ENCODE measurements around the gene HPSE2.

The HPSE2 gene

GRCh38 chr10:98795467-98795866, 440.2 kb downstream of the HPSE2 start:
- DNase-seq (ENCODE audit: low spot score): no peak
- Mint-ChIP-seq H3K27ac (no peak overlapping the region), H3K4me1 (ENCODE audit: low read depth) (no peaks in the 10 kb centered on the region), H3K4me3 (no peak overlapping the region), H3K27me3 (ENCODE audit: low read depth) (no peaks in the 10 kb centered on the region), H3K36me3 (ENCODE audit: low read depth) (no peaks in the 10 kb centered on the region), H3K9me3 (no peaks in the 10 kb centered on the region)

DNA sequence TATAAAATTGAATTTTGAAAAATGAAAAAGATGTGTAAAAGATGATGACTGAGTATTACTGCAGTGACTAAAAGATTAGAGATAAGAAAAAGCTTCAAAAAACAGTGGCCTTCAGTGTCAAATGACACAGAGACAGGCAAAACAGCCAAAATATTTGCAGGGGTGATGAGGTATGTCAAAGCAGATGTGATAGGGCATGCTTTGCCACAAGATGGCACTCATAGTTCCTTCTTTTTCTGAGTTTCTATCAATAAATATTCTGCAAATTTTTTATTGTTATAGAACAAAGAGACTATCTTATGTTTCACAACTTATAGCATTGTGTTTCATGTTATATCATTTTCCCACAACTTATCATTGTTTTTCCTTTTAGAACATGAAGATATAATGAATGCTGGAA, 444.8 kb downstream of the HPSE2 start:
- no peaks in the 10 kb centered on the region for H3K36me3 Mint-ChIP-seq (ENCODE audit: low read depth)
- H3K27ac Mint-ChIP-seq: no peak overlapping the region
- no peak overlapping the region for H3K4me3 Mint-ChIP-seq
- H3K9me3 Mint-ChIP-seq: no peaks in the 10 kb centered on the region
- H3K4me1 Mint-ChIP-seq (ENCODE audit: low read depth): no peaks in the 10 kb centered on the region
- DNase-seq (ENCODE audit: low spot score): no peak
- H3K27me3 Mint-ChIP-seq (ENCODE audit: low read depth): no peaks in the 10 kb centered on the region

DNA sequence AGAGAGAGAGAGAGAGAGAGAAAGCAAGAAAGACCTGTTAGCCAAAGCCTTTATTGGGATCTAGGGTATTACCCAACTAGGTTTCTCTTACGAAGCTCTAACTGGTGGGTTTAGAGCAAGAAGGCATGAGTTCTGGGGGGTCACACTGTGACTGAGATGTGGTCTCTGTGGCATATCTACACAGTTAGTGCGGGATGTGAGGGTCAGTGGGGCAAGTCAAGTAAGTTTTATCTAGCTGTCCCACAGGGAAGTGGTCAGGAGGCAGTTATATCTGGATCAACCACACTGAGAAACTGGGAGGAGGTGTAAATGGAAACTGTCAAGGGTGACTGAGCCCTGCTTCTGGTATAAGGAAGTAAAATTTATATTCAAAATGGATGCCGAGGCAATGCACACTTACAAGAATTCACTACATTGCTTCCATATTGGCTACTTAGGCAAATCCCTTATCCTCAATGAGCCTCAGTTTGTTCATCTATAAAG, 457.3 kb downstream of the HPSE2 start:
- Mint-ChIP-seq H3K9me3 (no peaks in the 10 kb centered on the region), H3K27ac (no peak overlapping the region), H3K36me3 (ENCODE audit: low read depth) (no peaks in the 10 kb centered on the region), H3K4me1 (ENCODE audit: low read depth) (no peaks in the 10 kb centered on the region), H3K27me3 (ENCODE audit: low read depth) (no peaks in the 10 kb centered on the region), H3K4me3 (no peak overlapping the region)
- DNase-seq (ENCODE audit: low spot score): no peak

DNA sequence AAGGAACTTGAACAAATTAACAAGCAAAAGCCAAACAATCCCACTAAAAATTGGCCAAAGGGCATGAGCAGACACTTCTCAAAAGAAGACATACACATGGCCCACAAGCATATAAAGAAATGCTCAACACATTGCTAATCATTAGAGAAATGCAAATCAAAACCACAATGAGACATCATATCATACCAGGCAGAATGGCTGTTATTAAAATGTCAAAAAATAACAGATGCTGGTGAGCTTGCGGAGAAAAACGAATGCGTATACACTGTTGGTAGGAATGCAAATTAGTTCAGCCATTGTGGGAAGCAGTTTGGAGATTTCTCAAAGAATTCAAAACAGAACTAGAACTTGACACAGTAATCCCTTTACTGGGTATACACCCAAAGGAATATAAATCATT, 477.2 kb downstream of the HPSE2 start:
- Mint-ChIP-seq H3K27ac (no peak overlapping the region), H3K27me3 (ENCODE audit: low read depth) (no peaks in the 10 kb centered on the region), H3K4me1 (ENCODE audit: low read depth) (no peaks in the 10 kb centered on the region), H3K4me3 (no peak overlapping the region), H3K36me3 (ENCODE audit: low read depth) (no peaks in the 10 kb centered on the region), H3K9me3 (no peaks in the 10 kb centered on the region)
- no peak for DNase-seq (ENCODE audit: low spot score)

DNA sequence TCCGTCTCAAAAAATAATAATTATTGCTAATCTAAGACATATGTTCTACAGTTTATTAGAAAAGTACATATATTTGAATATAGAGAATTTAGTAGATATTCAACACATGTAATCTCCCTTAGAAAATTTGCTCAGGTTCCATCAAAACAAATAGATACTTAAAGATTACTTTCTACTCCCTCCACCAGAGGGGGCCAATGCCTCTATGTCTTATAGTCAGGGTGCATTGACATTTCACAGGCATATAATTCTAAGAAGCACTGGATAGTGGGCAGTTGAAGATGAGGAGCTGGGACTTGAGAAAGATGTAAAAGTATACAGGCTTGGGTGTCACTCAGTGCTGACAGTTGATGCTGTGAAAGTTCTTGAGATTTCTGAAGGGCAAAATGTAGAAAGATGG, 487.4 kb downstream of the HPSE2 start:
- Mint-ChIP-seq H3K27ac (no peak overlapping the region), H3K4me3 (no peak overlapping the region), H3K9me3 (no peaks in the 10 kb centered on the region), H3K4me1 (ENCODE audit: low read depth) (no peaks in the 10 kb centered on the region), H3K36me3 (ENCODE audit: low read depth) (no peaks in the 10 kb centered on the region), H3K27me3 (ENCODE audit: low read depth) (no peaks in the 10 kb centered on the region)
- no peak for DNase-seq (ENCODE audit: low spot score)

GRCh38 chr10:98745645-98746044, 490.0 kb downstream of the HPSE2 start:
- H3K4me1 Mint-ChIP-seq (ENCODE audit: low read depth): no peaks in the 10 kb centered on the region
- H3K36me3 Mint-ChIP-seq (ENCODE audit: low read depth): no peaks in the 10 kb centered on the region
- H3K9me3 Mint-ChIP-seq: no peaks in the 10 kb centered on the region
- no peaks in the 10 kb centered on the region for H3K27me3 Mint-ChIP-seq (ENCODE audit: low read depth)
- H3K27ac Mint-ChIP-seq: no peak overlapping the region
- no peak for DNase-seq (ENCODE audit: low spot score)
- no peak overlapping the region for H3K4me3 Mint-ChIP-seq

DNA sequence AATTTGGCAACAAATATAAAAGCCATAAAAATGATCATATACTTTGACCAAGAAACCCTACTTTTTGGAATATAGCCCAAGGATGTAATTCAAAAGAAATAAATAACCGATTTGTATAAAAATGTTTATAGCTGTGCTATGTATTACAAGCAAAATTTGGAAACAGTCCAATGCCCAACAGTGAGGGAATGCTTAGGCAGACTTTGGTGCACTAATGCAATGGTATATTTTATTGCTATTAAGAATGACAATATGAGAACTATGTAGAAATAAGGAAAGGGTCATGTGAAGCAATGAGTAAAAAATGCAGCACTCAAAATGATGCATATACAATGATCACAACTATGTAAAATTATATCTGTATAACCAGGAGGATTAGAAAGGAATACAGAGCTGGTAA, 515.1 kb downstream of the HPSE2 start:
- Mint-ChIP-seq H3K27me3 (ENCODE audit: low read depth) (no peaks in the 10 kb centered on the region), H3K27ac (no peak overlapping the region), H3K4me3 (no peak overlapping the region), H3K4me1 (ENCODE audit: low read depth) (no peaks in the 10 kb centered on the region), H3K36me3 (ENCODE audit: low read depth) (no peaks in the 10 kb centered on the region), H3K9me3 (no peaks in the 10 kb centered on the region)
- no peak for DNase-seq (ENCODE audit: low spot score)

GRCh38 chr10:98713586-98713985, 522.1 kb downstream of the HPSE2 start:
- no peaks in the 10 kb centered on the region for H3K36me3 Mint-ChIP-seq (ENCODE audit: low read depth)
- H3K27ac Mint-ChIP-seq: no peak overlapping the region
- no peaks in the 10 kb centered on the region for H3K9me3 Mint-ChIP-seq
- DNase-seq (ENCODE audit: low spot score): no peak
- H3K4me3 Mint-ChIP-seq: no peak overlapping the region
- H3K4me1 Mint-ChIP-seq (ENCODE audit: low read depth): no peaks in the 10 kb centered on the region
- no peaks in the 10 kb centered on the region for H3K27me3 Mint-ChIP-seq (ENCODE audit: low read depth)

- DNase-seq (ENCODE audit: low spot score): no peak
- H3K27me3 Mint-ChIP-seq (ENCODE audit: low read depth): no peaks in the 10 kb centered on the region
- H3K9me3 Mint-ChIP-seq: no peaks in the 10 kb centered on the region
- no peaks in the 10 kb centered on the region for H3K4me1 Mint-ChIP-seq (ENCODE audit: low read depth)
- H3K36me3 Mint-ChIP-seq (ENCODE audit: low read depth): no peaks in the 10 kb centered on the region
- H3K27ac Mint-ChIP-seq: no peak overlapping the region
- H3K4me3 Mint-ChIP-seq: no peak overlapping the region
Measured at GRCh38 chr10:98696516-98696915, 539.1 kb downstream of the HPSE2 start.

DNA sequence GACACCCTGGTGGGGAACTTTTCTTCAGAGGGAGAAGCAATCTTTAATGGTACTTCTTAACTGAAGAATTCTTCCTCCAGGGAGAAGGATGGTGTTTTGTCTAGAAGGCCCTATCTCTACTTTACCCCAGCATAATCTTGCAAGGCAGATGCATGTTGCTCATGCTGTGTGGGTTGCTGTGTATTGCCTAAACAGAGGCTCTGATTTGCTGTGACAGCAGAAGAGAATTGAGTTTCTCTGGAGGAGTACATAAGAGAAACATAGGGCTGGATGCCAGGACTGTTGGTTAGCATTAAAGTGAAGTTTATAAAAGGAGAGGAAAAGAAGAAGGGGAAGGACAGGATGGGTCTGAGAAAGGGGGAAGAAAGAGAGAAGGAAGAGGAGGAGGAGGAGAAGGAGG, 540.8 kb downstream of the HPSE2 start:
- no peak for DNase-seq (ENCODE audit: low spot score)
- Mint-ChIP-seq H3K9me3 (no peaks in the 10 kb centered on the region), H3K27me3 (ENCODE audit: low read depth) (no peaks in the 10 kb centered on the region), H3K4me3 (no peak overlapping the region), H3K36me3 (ENCODE audit: low read depth) (no peaks in the 10 kb centered on the region), H3K4me1 (ENCODE audit: low read depth) (no peaks in the 10 kb centered on the region), H3K27ac (no peak overlapping the region)

- peaks cover 4% of the 10 kb centered on the region for H3K9me3 Mint-ChIP-seq
- H3K36me3 Mint-ChIP-seq (ENCODE audit: low read depth): no peaks in the 10 kb centered on the region
- no peak for DNase-seq (ENCODE audit: low spot score)
- H3K4me1 Mint-ChIP-seq (ENCODE audit: low read depth): no peaks in the 10 kb centered on the region
- no peaks in the 10 kb centered on the region for H3K27me3 Mint-ChIP-seq (ENCODE audit: low read depth)
- no peak overlapping the region for H3K4me3 Mint-ChIP-seq
- no peak overlapping the region for H3K27ac Mint-ChIP-seq
Measured at GRCh38 chr10:98694014-98694413, 541.6 kb downstream of the HPSE2 start.

DNA sequence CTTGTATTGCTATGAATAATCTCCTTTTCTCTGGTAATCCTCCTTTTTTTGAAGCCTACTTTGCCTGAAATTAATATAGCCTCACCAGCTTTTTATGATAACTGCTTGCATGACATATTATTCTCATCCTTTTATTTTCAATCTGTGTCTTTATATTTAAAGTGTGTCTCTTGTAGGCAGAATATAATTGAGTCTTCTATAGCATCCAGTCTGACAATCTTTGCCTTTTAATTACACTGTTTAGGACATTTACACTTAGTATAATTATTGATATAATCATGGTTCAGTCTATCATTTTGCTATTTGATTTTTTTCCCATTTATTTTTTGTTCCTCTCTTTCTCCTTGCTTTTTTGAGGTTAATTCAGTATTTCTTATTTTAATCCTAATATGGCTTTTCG, 548.0 kb downstream of the HPSE2 start:
- no peak for DNase-seq (ENCODE audit: low spot score)
- no peaks in the 10 kb centered on the region for H3K27me3 Mint-ChIP-seq (ENCODE audit: low read depth)
- no peaks in the 10 kb centered on the region for H3K4me1 Mint-ChIP-seq (ENCODE audit: low read depth)
- no peak overlapping the region for H3K4me3 Mint-ChIP-seq
- H3K27ac Mint-ChIP-seq: no peak overlapping the region
- H3K9me3 Mint-ChIP-seq: peaks cover 16% of the 10 kb centered on the region
- no peaks in the 10 kb centered on the region for H3K36me3 Mint-ChIP-seq (ENCODE audit: low read depth)

GRCh38 chr10:98684019-98684899, 551.4 kb downstream of the HPSE2 start:
- H3K27ac Mint-ChIP-seq: no peak overlapping the region
- no peaks in the 10 kb centered on the region for H3K27me3 Mint-ChIP-seq (ENCODE audit: low read depth)
- peaks cover 13% of the 10 kb centered on the region for H3K9me3 Mint-ChIP-seq
- no peaks in the 10 kb centered on the region for H3K36me3 Mint-ChIP-seq (ENCODE audit: low read depth)
- no peak overlapping the region for H3K4me3 Mint-ChIP-seq
- H3K4me1 Mint-ChIP-seq (ENCODE audit: low read depth): no peaks in the 10 kb centered on the region
- no peak for DNase-seq (ENCODE audit: low spot score)

DNA sequence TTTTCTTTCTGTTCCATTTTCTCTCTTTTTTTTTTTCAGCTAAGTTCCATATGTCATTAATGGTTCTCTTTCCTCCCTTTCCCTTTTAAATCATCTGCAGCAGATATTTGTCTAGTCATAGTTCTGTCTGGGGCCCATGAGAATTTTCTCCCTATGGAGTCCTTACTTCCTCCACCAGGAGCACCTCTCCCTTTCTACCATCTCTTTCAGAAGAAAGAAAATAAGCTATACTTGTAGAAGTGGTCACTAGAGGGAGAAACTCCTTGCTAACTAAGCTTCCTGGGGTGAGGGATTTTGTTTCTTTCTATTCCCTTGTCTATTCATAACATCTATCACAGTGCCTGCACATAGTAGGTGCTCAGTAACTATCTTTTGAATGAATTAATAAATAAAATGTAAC, 558.8 kb downstream of the HPSE2 start:
- peaks cover 6% of the 10 kb centered on the region for H3K27me3 Mint-ChIP-seq (ENCODE audit: low read depth)
- H3K4me3 Mint-ChIP-seq: no peak overlapping the region

GRCh38 chr10:98675902-98676301, 559.8 kb downstream of the HPSE2 start:
- DNase-seq (ENCODE audit: low spot score): no peak
- Mint-ChIP-seq H3K36me3 (ENCODE audit: low read depth) (no peaks in the 10 kb centered on the region), H3K4me3 (no peak overlapping the region), H3K27ac (no peak overlapping the region), H3K9me3 (no peaks in the 10 kb centered on the region), H3K4me1 (ENCODE audit: low read depth) (no peaks in the 10 kb centered on the region), H3K27me3 (ENCODE audit: low read depth) (peaks cover 6% of the 10 kb centered on the region)

More for the DNA sequence above, 558.8 kb downstream of the HPSE2 start:
- Mint-ChIP-seq H3K36me3 (ENCODE audit: low read depth) (no peaks in the 10 kb centered on the region), H3K4me1 (ENCODE audit: low read depth) (no peaks in the 10 kb centered on the region), H3K9me3 (no peaks in the 10 kb centered on the region), H3K27ac (no peak overlapping the region)
- DNase-seq (ENCODE audit: low spot score): no peak
